ENCODE measurements around the gene RUNX3.

GRCh38 chr1:24878045-24878444 is 52.0 kb downstream of the RUNX3 start:
- TF ChIP-seq CTCF (IDR thresholded peaks at IDR 0.05) (no peak), POLR2A (IDR thresholded peaks at IDR 0.05) (no peak)

Data from uterus (tissue), 2 donors.